Fibroblast of lung (primary cell): ENCODE data around the gene NEK7. TPM values are rescaled to one million over a fixed set of nuclear protein-coding genes. Genes with fewer than 3 reads are reported as not detected.

Experiments used
- DNase-seq, 2 donors: peaks; one replicate each; pipeline versions ENCODE4 v3.0.0 to v3.0.0-alpha.2; 2010; ENCODE audit warnings: low read depth in 2 of 2
- H2AFZ ChIP-seq: 2 replicates; pipeline ENCODE4 v1.5.1; 2012; ENCODE audit warnings: low read length, control low read depth, inconsistent platforms
- H3K27ac ChIP-seq: 2 replicates; pipeline ENCODE4 v1.5.1; 2011; ENCODE audit warnings: low read length, control low read depth; ENCODE audit not compliant: insufficient read depth
- H3K27me3 ChIP-seq: 2 replicates; pipeline ENCODE4 v1.5.1; 2011; ENCODE audit warnings: mild to moderate bottlenecking, low read length; ENCODE audit not compliant: control insufficient read depth, insufficient read depth
- H3K36me3 ChIP-seq: 2 replicates; pipeline ENCODE4 v1.5.1; 2011; ENCODE audit warnings: low read length; ENCODE audit not compliant: control insufficient read depth, insufficient read depth
- H3K4me1 ChIP-seq: 2 replicates; pipeline ENCODE4 v1.5.1; 2011; ENCODE audit warnings: low read length; ENCODE audit not compliant: control insufficient read depth, insufficient read depth; ENCODE audit errors: extremely low read depth
- H3K4me2 ChIP-seq: 2 replicates; pipeline ENCODE4 v1.5.1; 2011; ENCODE audit warnings: low read length, control low read depth; ENCODE audit not compliant: insufficient read depth; ENCODE audit errors: extremely low read depth
- H3K4me3 ChIP-seq, 4 experiments: fragments of 200-600 bp in 1 of 4; sonication (generic) in 1 of 4; replicated peaks in 1 of 4; 2 replicates each; pipeline ENCODE4 v1.5.1; 2011 to 2016; ENCODE audit warnings: low read length in 4 of 4, low read depth in 3 of 4, mild to moderate bottlenecking in 3 of 4, control low read depth in 2 of 4, inconsistent platforms in 1 of 4, mixed read lengths in 1 of 4; ENCODE audit not compliant: insufficient read depth in 1 of 4; ENCODE audit errors: control extremely low read depth in 1 of 4
- H3K79me2 ChIP-seq: 2 replicates; pipeline ENCODE4 v1.5.1; 2012; ENCODE audit warnings: mild to moderate bottlenecking, low read length, inconsistent platforms; ENCODE audit not compliant: control insufficient read depth, insufficient read depth
- H3K9ac ChIP-seq: 2 replicates; pipeline ENCODE4 v1.5.1; 2011; ENCODE audit warnings: mild to moderate bottlenecking, low read length, control low read depth; ENCODE audit not compliant: insufficient read depth
- H3K9me3 ChIP-seq: 2 replicates; pipeline ENCODE4 v1.5.1; 2012; ENCODE audit warnings: low read depth, low read length; ENCODE audit not compliant: control insufficient read depth, insufficient read depth
- H4K20me1 ChIP-seq: 2 replicates; pipeline ENCODE4 v1.5.1; 2011; ENCODE audit warnings: low read length; ENCODE audit not compliant: control insufficient read depth, insufficient read depth; ENCODE audit errors: extremely low read depth
- EZH2 ChIP-seq: IDR thresholded peaks from 2 replicates; pipeline ENCODE4 v1.5.1; 2012; ENCODE audit warnings: low read length, control low read depth, mild to moderate bottlenecking; ENCODE audit errors: missing control alignments
- polyA plus RNA-seq, 2 donors: library from polyadenylated mRNA; depleted of rRNA in 1 of 2; stranded (reverse) in 1 of 2; unstranded in 1 of 2; fragments of >200 nt; gene quantifications; 2 replicates each; pipeline ENCODE4 v1.2.1, GENCODE V29; 2011 to 2012; ENCODE audit warnings: missing spikeins in 1 of 2
- total RNA-seq: library from RNA; depleted of rRNA; stranded (reverse); fragments of >200 nt; gene quantifications from 2 replicates; pipeline ENCODE4 v1.2.1, GENCODE V29; 2014
- TF ChIP-seq, protein P1 (sequence below), 2 donors: IDR thresholded peaks in 1 of 2; conservative IDR thresholded peaks in 1 of 2; 1 replicate in 1 of 2; 2 replicates in 1 of 2; pipeline ENCODE4 v1.5.1; 2011 to 2012; ENCODE audit warnings: low read length in 2 of 2, control low read depth in 1 of 2, inconsistent platforms in 1 of 2, low read depth in 1 of 2, mild to moderate bottlenecking in 1 of 2

NEK7 gene
- total and polyA plus RNA-seq, 2 donors (not counting 1 experiment from before 2014, with no cell fraction given) = 90.5 to 207 TPM

DNA sequence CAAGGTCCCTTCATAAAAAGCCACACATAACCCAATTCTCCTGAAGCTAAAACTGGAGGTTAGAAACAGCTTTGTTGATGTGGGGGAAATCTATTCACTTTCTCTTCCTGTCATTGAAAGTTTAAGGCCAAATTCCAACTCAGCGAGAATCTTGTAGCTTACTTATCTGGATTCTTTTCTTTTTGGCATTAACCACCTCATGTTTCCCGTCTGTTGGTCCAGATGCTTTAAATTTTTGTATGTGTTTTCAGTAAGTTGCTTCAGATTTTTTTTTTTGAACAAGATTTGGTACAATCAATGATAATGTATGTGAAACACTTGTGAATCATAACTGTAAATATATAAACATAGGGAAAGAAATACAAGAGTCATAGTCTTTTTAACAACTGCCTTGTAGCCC is 33.7 kb upstream of the NEK7 start:
- H3K36me3 ChIP-seq = no peaks in the 10 kb centered on the region
- H3K4me3 ChIP-seq = no peak overlapping the region
- no peak overlapping the region for H3K9ac ChIP-seq
- TF ChIP-seq, protein P1, sequence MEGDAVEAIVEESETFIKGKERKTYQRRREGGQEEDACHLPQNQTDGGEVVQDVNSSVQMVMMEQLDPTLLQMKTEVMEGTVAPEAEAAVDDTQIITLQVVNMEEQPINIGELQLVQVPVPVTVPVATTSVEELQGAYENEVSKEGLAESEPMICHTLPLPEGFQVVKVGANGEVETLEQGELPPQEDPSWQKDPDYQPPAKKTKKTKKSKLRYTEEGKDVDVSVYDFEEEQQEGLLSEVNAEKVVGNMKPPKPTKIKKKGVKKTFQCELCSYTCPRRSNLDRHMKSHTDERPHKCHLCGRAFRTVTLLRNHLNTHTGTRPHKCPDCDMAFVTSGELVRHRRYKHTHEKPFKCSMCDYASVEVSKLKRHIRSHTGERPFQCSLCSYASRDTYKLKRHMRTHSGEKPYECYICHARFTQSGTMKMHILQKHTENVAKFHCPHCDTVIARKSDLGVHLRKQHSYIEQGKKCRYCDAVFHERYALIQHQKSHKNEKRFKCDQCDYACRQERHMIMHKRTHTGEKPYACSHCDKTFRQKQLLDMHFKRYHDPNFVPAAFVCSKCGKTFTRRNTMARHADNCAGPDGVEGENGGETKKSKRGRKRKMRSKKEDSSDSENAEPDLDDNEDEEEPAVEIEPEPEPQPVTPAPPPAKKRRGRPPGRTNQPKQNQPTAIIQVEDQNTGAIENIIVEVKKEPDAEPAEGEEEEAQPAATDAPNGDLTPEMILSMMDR (conservative IDR thresholded peaks at IDR 0.05 in 1 of 2, IDR thresholded peaks at IDR 0.05 in 1 of 2; ENCODE audit: low read depth in 1 of 2, low read length in 2 of 2) = no peak
- TF ChIP-seq EZH2 = no peak
- no peak overlapping the region for H2AFZ ChIP-seq
- no peaks in the 10 kb centered on the region for H3K27me3 ChIP-seq
- DNase-seq = peak; percentile 75 to 94
- peak overlapping the region; percentile 67 for H3K4me2 ChIP-seq
- H3K4me1 ChIP-seq = peaks cover 31% of the 10 kb centered on the region
- H3K9me3 ChIP-seq = no peaks in the 10 kb centered on the region
- no peaks in the 10 kb centered on the region for H4K20me1 ChIP-seq
- H3K27ac ChIP-seq = peak overlapping the region; percentile 55
- no peaks in the 10 kb centered on the region for H3K79me2 ChIP-seq

- Histone ChIP-seq H3K9ac (no peak overlapping the region), H4K20me1 (no peaks in the 10 kb centered on the region), H3K27me3 (no peaks in the 10 kb centered on the region), H3K79me2 (no peaks in the 10 kb centered on the region), H3K9me3 (no peaks in the 10 kb centered on the region), H2AFZ (no peak overlapping the region), H3K36me3 (no peaks in the 10 kb centered on the region), H3K4me3 (no peak overlapping the region), H3K27ac (no peak overlapping the region), H3K4me2 (no peak overlapping the region), H3K4me1 (peaks cover 20% of the 10 kb centered on the region)
- no peak for DNase-seq
- no peak for TF ChIP-seq EZH2
- TF ChIP-seq, protein P1 (conservative IDR thresholded peaks at IDR 0.05 in 1 of 2, IDR thresholded peaks at IDR 0.05 in 1 of 2; ENCODE audit: low read depth in 1 of 2, low read length in 2 of 2) = no peak
Measured at GRCh38 chr1:198124673-198125072, 32.1 kb upstream of the NEK7 start.

DNA sequence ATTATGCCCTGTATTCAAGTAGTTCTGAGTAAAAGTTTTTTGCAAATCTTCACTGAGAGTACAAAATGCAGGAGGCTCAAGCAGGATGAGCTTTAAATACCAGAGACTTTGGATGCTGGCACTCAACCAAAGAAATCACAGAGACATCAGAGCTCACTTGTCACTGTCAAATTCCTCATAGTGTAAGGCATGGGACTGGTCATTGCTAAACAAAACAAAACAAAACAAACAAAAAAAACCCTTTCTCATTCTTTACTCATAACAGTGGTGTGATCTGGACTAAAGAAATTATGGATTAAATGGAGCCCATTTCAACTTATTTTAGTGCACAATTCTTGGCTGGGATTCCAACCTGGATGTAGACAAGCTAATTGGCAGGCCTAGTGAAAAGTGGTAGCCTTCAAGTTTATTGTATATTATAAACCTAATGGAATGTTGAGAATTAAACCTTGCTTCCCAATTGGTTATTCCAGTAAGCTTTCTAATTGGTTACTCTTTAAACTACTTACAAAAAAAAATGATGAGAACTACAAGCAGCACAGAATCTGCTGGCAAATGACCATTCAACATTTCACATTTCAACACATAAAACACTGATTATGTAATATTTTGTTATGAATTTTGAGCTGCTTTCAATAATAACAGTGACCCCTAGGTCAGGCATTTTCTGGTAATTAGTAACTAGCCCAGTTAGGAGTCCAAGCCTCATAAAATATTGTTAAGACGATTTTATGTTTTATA is 30.6 kb upstream of the NEK7 start:
- Histone ChIP-seq H4K20me1 (no peaks in the 10 kb centered on the region), H3K27ac (peak overlapping the region; percentile 34), H2AFZ (no peak overlapping the region)

More for the DNA sequence above, 30.6 kb upstream of the NEK7 start:
- Histone ChIP-seq H3K27me3 (no peaks in the 10 kb centered on the region), H3K4me1 (peaks cover 18% of the 10 kb centered on the region), H3K36me3 (no peaks in the 10 kb centered on the region), H3K9me3 (no peaks in the 10 kb centered on the region), H3K9ac (no peak overlapping the region), H3K4me2 (peak overlapping the region; percentile 32), H3K79me2 (no peaks in the 10 kb centered on the region), H3K4me3 (no peak overlapping the region)
- DNase-seq = peak; percentile 83 to 93
- no peak for TF ChIP-seq EZH2
- TF ChIP-seq, protein P1 (conservative IDR thresholded peaks at IDR 0.05 in 1 of 2, IDR thresholded peaks at IDR 0.05 in 1 of 2; ENCODE audit: low read depth in 1 of 2, low read length in 2 of 2) = no peak
